Endodermal cell (in vitro differentiated cells): ENCODE measurements around the gene PKD2. TPM values are rescaled to one million over a fixed set of nuclear protein-coding genes. Genes with fewer than 3 reads are reported as not detected.

Experiments
- DNase-seq: peaks from one replicate; pipeline ENCODE4 v3.0.0-alpha.2; 2017
- H3K27ac ChIP-seq: 2 replicates; pipeline ENCODE4 v1.5.1; 2013; ENCODE audit warnings: mild to moderate bottlenecking, low read depth, low read length, moderate library complexity
- H3K27me3 ChIP-seq: 2 replicates; pipeline ENCODE4 v1.6.1; 2013; ENCODE audit warnings: mild to moderate bottlenecking, low read length, moderate library complexity; ENCODE audit not compliant: insufficient read depth, control insufficient read depth, poor library complexity, severe bottlenecking
- H3K36me3 ChIP-seq: 2 replicates; pipeline ENCODE4 v1.7.0; 2013; ENCODE audit warnings: mild to moderate bottlenecking, low read length, moderate library complexity; ENCODE audit not compliant: control insufficient read depth, insufficient read depth
- H3K4me1 ChIP-seq: one replicate; pipeline ENCODE4 v1.7.0; 2013; ENCODE audit warnings: low read length; ENCODE audit not compliant: control insufficient read depth, insufficient read depth
- H3K4me3 ChIP-seq: 2 replicates; pipeline ENCODE4 v1.5.1; 2013; ENCODE audit warnings: mild to moderate bottlenecking, low read length, moderate library complexity
- H3K9ac ChIP-seq: 2 replicates; pipeline ENCODE4 v1.6.1; 2013; ENCODE audit warnings: mild to moderate bottlenecking, low read length, moderate library complexity; ENCODE audit not compliant: poor library complexity, severe bottlenecking; ENCODE audit errors: extremely low read depth
- H3K9me3 ChIP-seq: 2 replicates; pipeline ENCODE4 v1.6.1; 2013; ENCODE audit warnings: mild to moderate bottlenecking, low read length, moderate library complexity; ENCODE audit not compliant: control insufficient read depth
- H3K27ac Mint-ChIP-seq: 2 replicates; pipeline ENCODE4 v1.8.0; 2020; ENCODE audit warnings: mixed read lengths
- H3K27me3 Mint-ChIP-seq: 2 replicates; pipeline ENCODE4 v1.8.0; 2021; ENCODE audit warnings: mild to moderate bottlenecking, mixed read lengths; ENCODE audit not compliant: insufficient read depth
- H3K36me3 Mint-ChIP-seq: 2 replicates; pipeline ENCODE4 v1.8.0; 2020; ENCODE audit warnings: low read depth, mixed read lengths
- H3K4me1 Mint-ChIP-seq: 2 replicates; pipeline ENCODE4 v1.8.0; 2020; ENCODE audit warnings: mixed read lengths
- H3K4me3 Mint-ChIP-seq: 2 replicates; pipeline ENCODE4 v1.8.0; 2020; ENCODE audit warnings: mild to moderate bottlenecking, moderate library complexity, mixed read lengths
- H3K9me3 Mint-ChIP-seq: 2 replicates; pipeline ENCODE4 v1.8.0; 2020; ENCODE audit warnings: mild to moderate bottlenecking, mixed read lengths
- WGBS, 2 experiments: methylation state at CpG; one replicate each; pipeline versions ENCODE4 v1.1.5 to v1.1.7; 2013; ENCODE audit warnings: missing lambda C conversion rate in 2 of 2, mixed read lengths in 1 of 2; ENCODE audit not compliant: insufficient coverage in 1 of 2, insufficient read length in 1 of 2; 5-methylcytosine and 5-hydroxymethylcytosine counted together
- total RNA-seq, 2 donors: library from RNA; stranded (reverse); fragmentation: NEBNext Ultra II Directional in 1 of 2; extraction: Animal tissue kit (Norgen Biotek cat#: 25700) in 1 of 2; gene quantifications; 2 replicates in 1 of 2; 3 replicates in 1 of 2; pipeline ENCODE4 v1.2.1, GENCODE V29; 2021
- TF ChIP-seq, protein P1 (sequence below): fragments of 200-600 bp; sonication (generic); conservative IDR thresholded peaks from 2 replicates; pipeline ENCODE4 v1.5.0; 2021; ENCODE audit warnings: antibody characterized with exemption, mild to moderate bottlenecking

Gene PKD2
- total RNA-seq, 2 donors from 2014 or later: 31.4 to 34.2 TPM

GRCh38 chr4:87982036-87982435 is 25.4 kb upstream of the PKD2 start:
- no peak overlapping the region for H3K9ac ChIP-seq
- no peak overlapping the region for H3K4me3 ChIP-seq
- Mint-ChIP-seq H3K27ac (no peak overlapping the region), H3K4me3 (no peak overlapping the region), H3K9me3 (no peaks in the 10 kb centered on the region), H3K36me3 (no peaks in the 10 kb centered on the region), H3K4me1 (no peaks in the 10 kb centered on the region), H3K27me3 (no peaks in the 10 kb centered on the region)
- no peak overlapping the region for H3K27ac ChIP-seq
- H3K27me3 ChIP-seq: no peaks in the 10 kb centered on the region
- WGBS, 2 experiments: no CpG with 5 or more reads among the region's 1 CpG
- no peaks in the 10 kb centered on the region for H3K9me3 ChIP-seq
- no peak for DNase-seq
- H3K36me3 ChIP-seq: no peaks in the 10 kb centered on the region
- no peaks in the 10 kb centered on the region for H3K4me1 ChIP-seq
- TF ChIP-seq, protein P1, sequence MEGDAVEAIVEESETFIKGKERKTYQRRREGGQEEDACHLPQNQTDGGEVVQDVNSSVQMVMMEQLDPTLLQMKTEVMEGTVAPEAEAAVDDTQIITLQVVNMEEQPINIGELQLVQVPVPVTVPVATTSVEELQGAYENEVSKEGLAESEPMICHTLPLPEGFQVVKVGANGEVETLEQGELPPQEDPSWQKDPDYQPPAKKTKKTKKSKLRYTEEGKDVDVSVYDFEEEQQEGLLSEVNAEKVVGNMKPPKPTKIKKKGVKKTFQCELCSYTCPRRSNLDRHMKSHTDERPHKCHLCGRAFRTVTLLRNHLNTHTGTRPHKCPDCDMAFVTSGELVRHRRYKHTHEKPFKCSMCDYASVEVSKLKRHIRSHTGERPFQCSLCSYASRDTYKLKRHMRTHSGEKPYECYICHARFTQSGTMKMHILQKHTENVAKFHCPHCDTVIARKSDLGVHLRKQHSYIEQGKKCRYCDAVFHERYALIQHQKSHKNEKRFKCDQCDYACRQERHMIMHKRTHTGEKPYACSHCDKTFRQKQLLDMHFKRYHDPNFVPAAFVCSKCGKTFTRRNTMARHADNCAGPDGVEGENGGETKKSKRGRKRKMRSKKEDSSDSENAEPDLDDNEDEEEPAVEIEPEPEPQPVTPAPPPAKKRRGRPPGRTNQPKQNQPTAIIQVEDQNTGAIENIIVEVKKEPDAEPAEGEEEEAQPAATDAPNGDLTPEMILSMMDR: no peak

DNA sequence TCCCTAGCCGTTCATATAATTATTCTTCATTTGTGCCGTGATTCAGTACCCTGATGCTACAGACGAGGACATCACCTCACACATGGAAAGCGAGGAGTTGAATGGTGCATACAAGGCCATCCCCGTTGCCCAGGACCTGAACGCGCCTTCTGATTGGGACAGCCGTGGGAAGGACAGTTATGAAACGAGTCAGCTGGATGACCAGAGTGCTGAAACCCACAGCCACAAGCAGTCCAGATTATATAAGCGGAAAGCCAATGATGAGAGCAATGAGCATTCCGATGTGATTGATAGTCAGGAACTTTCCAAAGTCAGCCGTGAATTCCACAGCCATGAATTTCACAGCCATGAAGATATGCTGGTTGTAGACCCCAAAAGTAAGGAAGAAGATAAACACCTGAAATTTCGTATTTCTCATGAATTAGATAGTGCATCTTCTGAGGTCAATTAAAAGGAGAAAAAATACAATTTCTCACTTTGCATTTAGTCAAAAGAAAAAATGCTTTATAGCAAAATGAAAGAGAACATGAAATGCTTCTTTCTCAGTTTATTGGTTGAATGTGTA is 24.9 kb upstream of the PKD2 start:
- H3K4me1 Mint-ChIP-seq: no peaks in the 10 kb centered on the region
- H3K27ac Mint-ChIP-seq: no peak overlapping the region
- TF ChIP-seq, protein P1: no peak
- Histone ChIP-seq H3K4me3 (no peak overlapping the region), H3K36me3 (no peaks in the 10 kb centered on the region), H3K9me3 (no peaks in the 10 kb centered on the region), H3K27me3 (no peaks in the 10 kb centered on the region), H3K9ac (no peak overlapping the region), H3K27ac (no peak overlapping the region), H3K4me1 (no peaks in the 10 kb centered on the region)
- no peaks in the 10 kb centered on the region for H3K27me3 Mint-ChIP-seq
- no peak overlapping the region for H3K4me3 Mint-ChIP-seq
- 94 to 95% methylated on average over 11 to 13 of the region's 13 CpGs for WGBS, 2 experiments
- no peak for DNase-seq
- H3K9me3 Mint-ChIP-seq: no peaks in the 10 kb centered on the region
- no peaks in the 10 kb centered on the region for H3K36me3 Mint-ChIP-seq

- no peak overlapping the region for H3K9ac ChIP-seq
- H3K4me1 ChIP-seq: no peaks in the 10 kb centered on the region
- no peak overlapping the region for H3K27ac ChIP-seq
- no peaks in the 10 kb centered on the region for H3K9me3 ChIP-seq
- no peaks in the 10 kb centered on the region for H3K27me3 ChIP-seq
- Mint-ChIP-seq H3K4me3 (no peak overlapping the region), H3K4me1 (no peaks in the 10 kb centered on the region), H3K27ac (no peak overlapping the region), H3K27me3 (no peaks in the 10 kb centered on the region), H3K36me3 (no peaks in the 10 kb centered on the region), H3K9me3 (no peaks in the 10 kb centered on the region)
- TF ChIP-seq, protein P1: no peak
- no peak overlapping the region for H3K4me3 ChIP-seq
- H3K36me3 ChIP-seq: no peaks in the 10 kb centered on the region
- no peak for DNase-seq
- 91% methylated on average over 2 of the region's 2 CpGs; no CpG with 5 or more reads in 1 of the 2 experiments for WGBS, 2 experiments
These were observed 23.4 kb upstream of the PKD2 start for GRCh38 chr4:87983996-87984395.
